Parathyroid adenoma (tissue), 2 donors: ENCODE results near the gene AGBL4.
A peak's percentile ranks its signal among the peaks of the same experiment; 100 is the strongest.

ENCODE experiments used
- H2AFZ ChIP-seq: fragments of 300-600 bp; sonication (generic); one replicate; pipeline ENCODE4 v1.7.0; 2017; ENCODE audit warnings: antibody characterized with exemption, mild to moderate bottlenecking
- H3K27ac ChIP-seq: fragments of 300-600 bp; sonication (generic); one replicate; pipeline ENCODE4 v1.7.0; 2017
- H3K27me3 ChIP-seq: fragments of 300-600 bp; sonication (generic); one replicate; pipeline ENCODE4 v1.7.0; 2017; ENCODE audit warnings: low read length; ENCODE audit not compliant: control insufficient read depth, insufficient read depth
- H3K36me3 ChIP-seq: fragments of 300-600 bp; sonication (generic); one replicate; pipeline ENCODE4 v1.7.0; 2017; ENCODE audit warnings: low read length; ENCODE audit not compliant: control insufficient read depth, insufficient read depth
- H3K4me1 ChIP-seq: fragments of 300-600 bp; sonication (generic); one replicate; pipeline ENCODE4 v1.7.0; 2017; ENCODE audit warnings: control low read depth
- H3K4me2 ChIP-seq: fragments of 300-600 bp; sonication (generic); one replicate; pipeline ENCODE4 v1.7.0; 2017; ENCODE audit warnings: low read length
- H3K4me3 ChIP-seq: fragments of 300-600 bp; sonication (generic); one replicate; pipeline ENCODE4 v1.7.0; 2017; ENCODE audit warnings: low read depth, low read length
- H3K79me2 ChIP-seq: fragments of 300-600 bp; sonication (generic); one replicate; pipeline ENCODE4 v1.7.0; 2017; ENCODE audit warnings: control low read depth
- H3K9ac ChIP-seq: fragments of 300-600 bp; sonication (generic); one replicate; pipeline ENCODE4 v1.7.0; 2017; ENCODE audit warnings: mild to moderate bottlenecking
- H3K9me3 ChIP-seq: fragments of 300-600 bp; sonication (generic); one replicate; pipeline ENCODE4 v1.7.0; 2017; ENCODE audit warnings: low read length; ENCODE audit not compliant: control insufficient read depth
- TF ChIP-seq, protein P1 (sequence below): fragments of 300-600 bp; sonication (generic); IDR thresholded peaks from one replicate; pipeline ENCODE4 v1.7.0; 2017; ENCODE audit warnings: antibody characterized with exemption, mild to moderate bottlenecking
- donor health status: primary hyperparathyroidism.

The AGBL4 gene

DNA sequence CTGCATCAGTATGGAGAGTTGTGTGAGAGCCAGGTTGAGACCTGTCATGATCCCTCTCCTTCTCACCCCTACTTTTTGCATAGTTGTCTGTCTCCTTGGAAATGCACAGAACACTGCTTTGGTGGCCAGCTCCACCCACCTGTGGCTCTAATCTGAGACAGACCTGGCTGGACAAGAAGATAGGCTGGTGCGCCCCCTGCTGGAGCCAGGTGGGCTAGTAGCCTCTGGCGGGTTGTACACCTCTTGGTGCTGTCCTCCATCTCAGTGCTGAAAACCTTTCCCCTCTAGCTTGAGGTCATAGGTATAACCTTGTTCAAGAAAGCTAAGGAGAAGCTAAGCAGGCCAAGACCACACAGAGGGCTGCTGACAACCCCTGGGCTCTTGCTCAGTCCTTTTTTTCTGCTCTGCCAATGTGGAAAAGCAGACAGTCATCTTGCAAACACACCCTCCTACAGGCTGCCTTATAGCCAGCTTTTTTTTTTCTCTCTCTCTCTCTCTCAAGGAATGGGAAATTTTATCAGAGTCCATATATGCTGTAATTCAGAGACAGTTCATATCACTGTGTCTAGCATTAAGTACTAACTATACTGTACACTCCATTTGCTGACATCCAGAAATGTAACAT lies 1492.9 kb downstream of the AGBL4 start:
- TF ChIP-seq, protein P1, sequence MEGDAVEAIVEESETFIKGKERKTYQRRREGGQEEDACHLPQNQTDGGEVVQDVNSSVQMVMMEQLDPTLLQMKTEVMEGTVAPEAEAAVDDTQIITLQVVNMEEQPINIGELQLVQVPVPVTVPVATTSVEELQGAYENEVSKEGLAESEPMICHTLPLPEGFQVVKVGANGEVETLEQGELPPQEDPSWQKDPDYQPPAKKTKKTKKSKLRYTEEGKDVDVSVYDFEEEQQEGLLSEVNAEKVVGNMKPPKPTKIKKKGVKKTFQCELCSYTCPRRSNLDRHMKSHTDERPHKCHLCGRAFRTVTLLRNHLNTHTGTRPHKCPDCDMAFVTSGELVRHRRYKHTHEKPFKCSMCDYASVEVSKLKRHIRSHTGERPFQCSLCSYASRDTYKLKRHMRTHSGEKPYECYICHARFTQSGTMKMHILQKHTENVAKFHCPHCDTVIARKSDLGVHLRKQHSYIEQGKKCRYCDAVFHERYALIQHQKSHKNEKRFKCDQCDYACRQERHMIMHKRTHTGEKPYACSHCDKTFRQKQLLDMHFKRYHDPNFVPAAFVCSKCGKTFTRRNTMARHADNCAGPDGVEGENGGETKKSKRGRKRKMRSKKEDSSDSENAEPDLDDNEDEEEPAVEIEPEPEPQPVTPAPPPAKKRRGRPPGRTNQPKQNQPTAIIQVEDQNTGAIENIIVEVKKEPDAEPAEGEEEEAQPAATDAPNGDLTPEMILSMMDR = peak; percentile 48
- Histone ChIP-seq H3K36me3 (no peaks in the 10 kb centered on the region), H3K27ac (no peak overlapping the region), H3K27me3 (no peaks in the 10 kb centered on the region), H3K9me3 (no peaks in the 10 kb centered on the region), H3K4me3 (no peak overlapping the region), H3K4me2 (no peak overlapping the region), H2AFZ (no peak overlapping the region), H3K4me1 (no peaks in the 10 kb centered on the region), H3K79me2 (no peaks in the 10 kb centered on the region), H3K9ac (no peak overlapping the region)

DNA sequence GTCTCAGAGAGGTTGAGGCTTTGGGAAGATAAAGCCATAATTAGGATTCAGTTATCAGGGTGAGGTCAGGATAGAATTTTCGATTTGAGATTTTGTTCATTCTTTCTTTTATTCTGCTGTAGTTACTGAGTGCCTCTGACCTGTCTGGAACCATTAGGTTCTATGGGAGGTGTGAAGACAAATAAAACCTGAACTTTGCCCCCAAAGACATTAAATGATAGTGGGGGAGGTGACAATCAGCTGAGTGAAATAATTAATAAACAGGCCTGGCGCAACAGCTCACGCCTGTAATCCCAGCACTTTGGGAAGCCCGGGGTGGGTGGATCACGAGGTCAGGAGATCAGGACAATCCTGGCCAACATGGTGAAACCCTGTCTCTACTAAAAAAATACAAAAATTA lies 1496.7 kb downstream of the AGBL4 start:
- Histone ChIP-seq H3K9ac (no peak overlapping the region), H3K4me3 (no peak overlapping the region), H3K27ac (no peak overlapping the region), H3K4me1 (no peaks in the 10 kb centered on the region), H3K36me3 (no peaks in the 10 kb centered on the region), H3K79me2 (no peaks in the 10 kb centered on the region), H2AFZ (no peak overlapping the region), H3K4me2 (no peak overlapping the region), H3K9me3 (no peaks in the 10 kb centered on the region), H3K27me3 (no peaks in the 10 kb centered on the region)
- TF ChIP-seq, protein P1 = no peak

DNA sequence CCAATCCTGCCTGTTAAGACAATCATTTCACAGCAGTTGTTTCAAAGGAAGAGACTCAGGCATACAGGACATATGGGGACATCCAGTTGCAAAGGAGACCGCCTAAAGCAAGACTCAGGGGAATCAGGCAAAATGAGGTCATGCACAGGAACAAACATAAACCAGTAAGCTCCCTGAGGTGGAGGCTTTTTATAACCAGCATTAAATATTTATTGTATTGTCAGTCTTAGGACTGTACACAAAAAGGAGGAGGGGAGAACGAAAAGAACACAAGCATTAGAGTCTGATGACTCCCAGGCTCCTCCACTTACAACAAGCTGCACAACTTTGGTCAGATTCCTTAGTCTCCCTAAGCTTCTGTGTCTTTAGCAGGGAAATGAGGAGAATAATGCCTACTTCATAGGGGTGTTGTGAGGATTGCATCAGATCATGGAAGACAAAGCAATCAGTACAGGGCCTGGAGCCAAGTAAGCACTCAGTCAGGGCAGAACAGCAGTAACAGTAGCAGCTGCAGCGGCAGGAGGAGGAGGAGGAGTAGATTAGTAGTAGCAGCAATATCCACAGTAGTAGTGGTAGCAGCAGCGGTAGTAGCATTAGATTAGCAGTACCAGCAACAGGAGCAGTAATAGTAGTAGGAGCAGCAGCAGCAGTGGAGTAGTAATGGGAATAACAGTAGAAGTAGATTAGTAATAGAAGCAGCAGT lies 1497.6 kb downstream of the AGBL4 start:
- no peak overlapping the region for H3K9ac ChIP-seq
- H3K79me2 ChIP-seq = no peaks in the 10 kb centered on the region
- H3K27ac ChIP-seq = no peak overlapping the region
- H3K4me2 ChIP-seq = no peak overlapping the region
- no peak overlapping the region for H2AFZ ChIP-seq
- H3K9me3 ChIP-seq = no peaks in the 10 kb centered on the region
- no peaks in the 10 kb centered on the region for H3K27me3 ChIP-seq
- no peaks in the 10 kb centered on the region for H3K36me3 ChIP-seq
- H3K4me1 ChIP-seq = no peaks in the 10 kb centered on the region
- no peak overlapping the region for H3K4me3 ChIP-seq
- TF ChIP-seq, protein P1 = no peak

DNA sequence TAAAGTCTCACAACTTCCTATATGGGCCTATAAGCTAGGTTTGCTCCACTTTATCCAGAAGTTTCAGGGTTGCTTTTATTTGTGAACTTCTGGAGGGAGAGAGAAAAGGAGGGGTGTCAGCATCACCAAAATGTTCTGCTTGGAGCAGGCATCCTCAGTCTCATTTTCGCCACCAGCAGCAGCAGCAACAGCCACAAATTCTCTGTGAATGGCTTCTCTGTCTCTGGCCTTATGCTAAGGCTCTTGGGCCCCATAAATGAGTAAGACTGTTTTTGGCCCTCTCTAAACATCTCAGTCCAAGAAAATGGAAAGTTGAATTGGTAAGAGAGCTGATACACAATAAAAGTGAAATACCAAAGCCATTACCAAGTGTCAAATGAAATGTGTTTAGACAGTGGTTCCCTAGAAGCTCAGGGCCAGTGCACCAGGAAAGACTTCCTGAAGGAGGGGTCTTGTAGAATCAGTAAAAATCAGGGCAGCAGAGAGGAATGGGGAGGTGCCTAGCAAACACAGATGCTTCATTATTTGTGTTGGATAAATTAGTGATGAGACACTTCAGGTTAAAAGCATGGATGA lies 1498.8 kb downstream of the AGBL4 start:
- H3K27ac ChIP-seq = no peak overlapping the region
- no peaks in the 10 kb centered on the region for H3K79me2 ChIP-seq
- no peak overlapping the region for H3K9ac ChIP-seq
- TF ChIP-seq, protein P1 = no peak
- no peaks in the 10 kb centered on the region for H3K36me3 ChIP-seq
- H3K27me3 ChIP-seq = no peaks in the 10 kb centered on the region
- no peaks in the 10 kb centered on the region for H3K4me1 ChIP-seq
- H3K4me2 ChIP-seq = no peak overlapping the region
- no peak overlapping the region for H2AFZ ChIP-seq
- H3K9me3 ChIP-seq = no peaks in the 10 kb centered on the region
- H3K4me3 ChIP-seq = no peak overlapping the region
